NCI-H2029 (cell line): ENCODE results near the gene KLRK1.
A peak's percentile ranks its signal among the peaks of the same experiment; 100 is the strongest.
"Not testable (repeated sequence)": the region's sequence is repeated elsewhere in the genome, so short reads cannot be mapped to it uniquely, and the experiment has no call there.

Experiments
- DNase-seq: peaks from one replicate; lab custom pipeline; 2025; lab: John Stamatoyannopoulos, UW

KLRK1 gene

DNA sequence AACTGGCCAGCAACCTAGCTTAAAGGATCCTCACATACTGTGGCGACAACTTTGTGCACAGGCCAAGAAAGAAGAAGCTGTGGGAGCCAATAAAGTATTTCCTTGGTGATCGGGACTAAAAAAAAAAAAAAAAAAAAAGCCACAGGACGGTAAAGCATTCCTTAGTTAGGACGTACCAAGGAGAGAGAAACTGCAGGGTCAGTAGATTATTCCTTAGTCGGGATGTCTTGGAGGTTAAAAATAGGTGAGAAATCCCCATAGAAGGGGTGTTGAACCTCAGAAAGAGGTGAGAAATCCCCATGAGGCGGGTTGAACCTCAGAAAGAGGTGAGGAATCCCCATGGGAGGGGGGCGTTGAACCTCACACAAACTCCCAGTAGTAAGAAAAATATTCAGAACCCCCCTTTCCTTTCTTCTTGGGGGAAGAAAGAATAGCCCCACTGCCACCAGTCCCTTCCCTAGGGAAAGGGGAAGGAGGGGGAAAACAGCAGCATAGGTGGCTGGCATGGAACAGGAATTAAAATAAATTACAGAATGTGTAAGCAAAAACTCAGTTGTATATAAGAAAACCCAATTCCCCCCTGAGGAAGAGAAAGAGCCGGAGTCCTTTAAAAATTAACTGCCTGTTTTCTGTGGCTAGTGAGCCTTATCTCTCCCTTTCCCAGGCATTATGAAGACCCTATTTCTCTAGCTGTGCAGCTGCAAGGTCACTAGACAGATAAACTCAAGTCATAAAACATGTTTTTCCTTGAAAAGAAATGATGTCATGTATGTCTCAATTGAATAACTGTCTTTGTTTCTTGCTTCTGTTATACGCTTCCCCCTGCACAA lies 26.8 kb downstream of the KLRK1 start:
- peak; percentile 16 for DNase-seq

- DNase-seq: peak; percentile 76
Observed at GRCh38 chr12:10362325-10362724, 27.5 kb downstream of the KLRK1 start.

GRCh38 chr12:10361622-10362021 lies 28.2 kb downstream of the KLRK1 start:
- peak; percentile 80 for DNase-seq

- DNase-seq: peak; percentile 98
Observed at GRCh38 chr12:10361084-10361483, 28.8 kb downstream of the KLRK1 start.

GRCh38 chr12:10358969-10359368 lies 30.9 kb downstream of the KLRK1 start:
- no peak for DNase-seq

- peak; percentile 82 for DNase-seq
Observed at GRCh38 chr12:10358131-10358530, 31.7 kb downstream of the KLRK1 start.

DNA sequence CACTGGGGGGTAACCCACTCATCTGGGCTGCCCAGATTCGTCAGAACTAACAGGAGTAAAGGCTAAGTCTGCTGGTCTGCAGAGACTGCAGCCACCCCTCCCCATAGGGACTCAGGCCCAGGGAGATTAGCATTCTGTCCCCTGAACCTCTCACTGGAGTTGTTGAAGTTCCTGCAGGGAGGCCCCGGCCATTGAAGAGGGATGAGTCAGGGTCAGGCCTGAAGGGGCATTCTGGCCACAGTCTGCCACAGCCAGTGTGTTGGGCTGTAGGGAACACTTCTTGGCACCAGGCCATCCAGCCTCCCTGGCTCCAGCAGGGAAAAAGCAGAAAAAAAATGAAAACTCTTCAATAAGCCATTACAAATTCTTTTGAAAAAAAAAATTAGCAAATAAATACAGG lies 35.3 kb downstream of the KLRK1 start:
- DNase-seq: peak; percentile 58

DNA sequence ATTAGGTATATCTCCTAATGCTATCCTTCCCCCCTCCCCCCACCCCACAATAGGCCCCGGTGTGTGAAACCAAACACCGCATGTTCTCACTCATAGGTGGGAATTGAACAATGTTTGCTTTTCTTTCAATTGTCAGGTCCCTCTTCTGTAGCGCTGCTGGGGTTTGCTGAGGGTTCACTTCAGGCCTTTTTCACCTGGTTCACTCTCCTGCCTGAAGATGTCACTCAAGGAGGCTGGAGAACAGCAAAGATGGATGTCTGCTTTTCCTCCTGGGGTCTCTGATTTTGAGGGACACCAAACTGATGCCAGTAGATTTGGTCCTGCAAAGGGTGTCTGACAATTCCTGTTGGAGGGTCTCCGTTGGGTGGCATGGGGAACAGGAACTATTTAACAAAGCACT lies 35.8 kb downstream of the KLRK1 start:
- DNase-seq: peak; percentile 70

DNA sequence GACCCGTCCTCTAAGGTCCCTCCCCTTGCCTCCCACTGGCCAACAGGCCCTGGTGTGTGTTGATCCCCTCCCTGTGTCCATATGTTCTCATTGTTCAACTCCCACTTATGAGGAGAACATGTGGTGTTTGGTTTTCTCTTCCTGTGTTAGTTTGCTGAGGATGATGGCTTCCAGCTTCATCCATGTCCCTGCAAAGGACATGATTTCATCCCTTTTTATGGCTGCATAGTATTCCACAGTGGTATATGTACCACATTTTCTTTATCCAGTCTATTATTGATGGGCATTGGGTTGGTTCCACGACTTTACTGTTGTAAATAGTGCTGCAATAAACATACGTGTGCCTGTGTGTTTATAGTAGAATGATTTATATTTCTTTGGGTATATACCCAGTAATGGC lies 38.4 kb downstream of the KLRK1 start:
- DNase-seq: not testable (repeated sequence)

DNA sequence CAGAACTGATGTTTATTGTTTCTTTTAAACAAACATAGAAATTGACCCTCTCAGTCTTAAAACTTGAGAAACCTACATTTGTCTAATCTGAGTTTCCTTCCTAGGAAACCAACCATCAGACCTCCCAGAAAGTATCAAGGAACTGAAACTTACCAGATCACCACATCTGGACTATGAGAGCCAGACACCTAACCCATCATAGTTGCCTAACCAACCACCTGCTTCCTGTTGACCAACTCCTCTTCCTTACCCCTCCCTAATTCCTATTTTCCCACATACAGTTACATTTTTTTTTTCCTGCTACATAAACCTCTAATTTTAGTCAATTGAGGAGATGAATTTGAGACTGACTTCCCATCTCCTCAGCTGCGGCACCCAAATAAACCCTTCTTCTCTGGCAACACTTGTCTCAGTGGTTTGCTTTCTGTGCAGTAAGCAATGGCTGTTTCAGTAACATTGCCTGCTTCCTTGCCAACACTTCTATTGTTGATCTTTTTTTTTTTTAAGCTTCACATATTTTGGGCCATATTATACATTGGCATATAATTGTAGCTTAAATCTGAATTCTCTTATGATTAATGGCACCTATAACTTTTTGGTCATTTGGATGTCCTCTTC lies 47.8 kb downstream of the KLRK1 start:
- DNase-seq: no peak

DNA sequence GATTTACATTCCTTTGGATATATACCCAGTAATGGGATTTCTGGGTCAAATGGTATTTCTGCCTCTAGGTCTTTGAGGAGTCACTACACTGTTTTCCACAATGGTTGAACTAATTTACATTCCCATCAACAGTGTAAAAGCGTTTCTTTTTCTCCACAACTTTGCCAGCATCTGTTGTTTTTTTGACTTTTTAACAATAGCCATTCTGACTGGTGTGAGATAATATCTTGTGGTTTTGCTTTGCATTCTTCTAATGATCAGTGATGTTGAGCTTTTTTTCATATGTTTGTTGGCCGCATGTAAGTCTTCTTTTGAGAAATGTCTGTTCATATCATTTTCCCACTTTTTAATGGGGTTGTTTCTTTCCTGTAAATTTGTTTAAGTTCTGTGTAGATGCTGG lies 48.9 kb downstream of the KLRK1 start:
- not testable (repeated sequence) for DNase-seq

GRCh38 chr12:10339053-10339840 lies 50.6 kb downstream of the KLRK1 start:
- no peak for DNase-seq

- not testable (repeated sequence) for DNase-seq
Observed at GRCh38 chr12:10338470-10338869, 51.4 kb downstream of the KLRK1 start.

DNA sequence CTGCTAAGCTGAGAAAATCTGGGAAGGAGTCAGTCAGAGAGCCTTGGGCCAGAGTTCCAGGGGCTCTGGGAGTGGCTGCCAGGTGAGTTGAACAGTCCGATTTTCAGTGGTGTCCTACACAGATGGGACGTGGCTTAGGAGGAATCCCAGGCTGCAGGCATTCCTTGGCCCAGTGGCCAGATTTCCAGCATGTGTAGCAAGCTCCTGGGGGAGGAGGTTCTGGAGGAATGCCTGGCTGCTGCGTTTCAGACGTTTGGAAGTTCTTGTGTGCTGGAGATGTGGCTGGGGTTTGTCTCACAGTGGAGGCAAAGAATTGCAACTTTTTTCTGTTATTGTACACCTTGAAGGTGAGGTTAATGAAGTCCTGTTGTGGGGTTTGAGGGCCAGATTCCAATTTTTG lies 53.6 kb downstream of the KLRK1 start:
- not testable (repeated sequence) for DNase-seq

DNA sequence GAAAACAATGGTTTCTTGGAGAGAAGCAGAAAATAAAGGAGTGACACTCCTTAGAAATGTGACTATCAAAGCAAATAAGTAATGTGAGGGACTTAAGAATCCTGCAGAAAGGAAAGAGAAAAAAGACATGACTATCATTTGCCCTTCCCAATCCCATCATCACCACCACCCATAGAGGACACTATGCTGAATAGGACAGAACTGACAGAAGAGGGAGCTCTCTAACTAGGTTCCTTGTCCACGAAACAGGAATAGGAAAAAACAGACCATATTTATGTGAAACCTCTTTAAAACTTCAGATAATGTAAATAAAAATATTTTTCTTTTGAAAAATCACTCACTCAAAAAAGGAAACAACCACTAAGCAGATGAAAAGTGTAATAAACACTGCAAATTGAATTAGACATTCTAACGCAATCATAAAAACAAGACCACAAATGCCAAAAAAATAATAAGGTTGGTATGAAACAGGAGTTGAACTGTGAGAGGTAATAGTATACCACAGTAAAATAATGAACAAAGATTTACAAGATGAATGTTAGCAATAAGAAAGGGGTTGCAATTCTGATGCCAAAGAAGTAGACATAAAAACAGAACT lies 58.1 kb downstream of the KLRK1 start:
- DNase-seq: peak; percentile 64

- DNase-seq: not testable (repeated sequence)
Observed at GRCh38 chr12:10328691-10329090, 61.1 kb downstream of the KLRK1 start.
